Activated naive CD4-positive, alpha-beta T cell (primary cell): Measurements from ENCODE around the gene PRKAA2.
"Not testable (repeated sequence)": the region's sequence is repeated elsewhere in the genome, so short reads cannot be mapped to it uniquely, and the experiment has no call there.

Source experiments
- DNase-seq, 4 experiments: peaks; one replicate each; lab custom pipeline; 2025; lab: John Stamatoyannopoulos, UW

The PRKAA2 gene

GRCh38 chr1:56644919-56645676, at the start of gene PRKAA2:
Gene PRKAA2, plus strand, starts transcription at chr1:56645314. Its CDS starts 74 bp downstream, at chr1:56645388.
- DNase-seq: no peak

DNA sequence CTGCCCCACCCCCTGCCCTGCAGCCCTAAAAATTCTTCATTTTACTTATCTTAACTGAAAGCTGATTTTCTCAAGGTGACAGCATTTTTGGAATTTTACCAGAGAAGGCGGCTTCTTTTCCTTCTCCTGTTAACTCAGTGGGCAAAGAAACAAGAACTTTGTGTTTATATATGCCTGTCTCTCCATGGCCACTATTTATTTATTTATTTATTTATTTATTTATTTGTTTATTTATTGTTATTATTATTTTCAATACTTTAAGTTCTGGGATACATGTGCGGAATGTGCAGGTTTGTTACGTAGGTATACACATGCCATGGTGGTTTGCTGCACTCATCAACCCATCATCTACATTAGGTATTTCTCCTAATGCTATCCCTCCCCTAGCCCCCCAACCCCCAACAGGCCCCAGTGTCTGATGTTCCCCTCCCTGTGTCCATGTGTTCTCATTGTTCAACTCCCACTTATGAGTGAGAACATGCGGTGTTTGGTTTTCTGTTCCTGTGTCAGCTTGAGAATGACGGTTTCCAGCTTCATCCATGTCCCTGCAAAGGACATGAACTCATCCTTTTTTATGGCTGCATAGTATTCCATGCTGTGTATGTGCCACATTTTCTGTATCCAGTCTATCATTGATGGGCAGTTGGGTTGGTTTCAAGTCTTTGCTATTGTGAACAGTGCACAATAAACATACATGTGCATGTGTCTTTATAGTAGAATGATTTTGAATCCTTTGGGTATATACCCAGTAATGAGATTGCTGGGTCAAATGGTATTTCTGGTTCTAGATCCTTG, 49.5 kb upstream of the PRKAA2 start:
- not testable (repeated sequence) for DNase-seq

DNA sequence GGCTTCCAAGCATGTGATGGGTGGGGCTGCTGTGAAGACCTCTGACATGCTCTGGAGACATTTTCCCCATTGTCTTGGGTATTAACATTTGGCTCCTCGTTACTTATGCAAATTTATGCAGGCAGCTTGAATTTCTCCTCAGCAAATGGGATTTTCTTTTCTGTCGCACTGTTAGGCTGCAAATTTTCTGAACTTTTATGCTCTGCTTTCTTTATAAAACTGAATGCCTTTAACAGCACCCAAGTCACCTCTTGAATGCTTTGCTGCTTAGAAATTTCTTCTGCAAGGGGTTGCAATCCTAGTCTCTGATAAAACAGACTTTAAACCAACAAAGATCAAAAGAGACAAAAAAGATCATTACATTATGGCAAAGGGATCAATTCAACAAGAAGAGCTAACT, 35.0 kb upstream of the PRKAA2 start:
- not testable (repeated sequence) for DNase-seq

- not testable (repeated sequence) for DNase-seq
Observed at GRCh38 chr1:56610770-56611169, 34.3 kb upstream of the PRKAA2 start.

GRCh38 chr1:56617141-56617540, 28.0 kb upstream of the PRKAA2 start:
- DNase-seq: no peak

DNA sequence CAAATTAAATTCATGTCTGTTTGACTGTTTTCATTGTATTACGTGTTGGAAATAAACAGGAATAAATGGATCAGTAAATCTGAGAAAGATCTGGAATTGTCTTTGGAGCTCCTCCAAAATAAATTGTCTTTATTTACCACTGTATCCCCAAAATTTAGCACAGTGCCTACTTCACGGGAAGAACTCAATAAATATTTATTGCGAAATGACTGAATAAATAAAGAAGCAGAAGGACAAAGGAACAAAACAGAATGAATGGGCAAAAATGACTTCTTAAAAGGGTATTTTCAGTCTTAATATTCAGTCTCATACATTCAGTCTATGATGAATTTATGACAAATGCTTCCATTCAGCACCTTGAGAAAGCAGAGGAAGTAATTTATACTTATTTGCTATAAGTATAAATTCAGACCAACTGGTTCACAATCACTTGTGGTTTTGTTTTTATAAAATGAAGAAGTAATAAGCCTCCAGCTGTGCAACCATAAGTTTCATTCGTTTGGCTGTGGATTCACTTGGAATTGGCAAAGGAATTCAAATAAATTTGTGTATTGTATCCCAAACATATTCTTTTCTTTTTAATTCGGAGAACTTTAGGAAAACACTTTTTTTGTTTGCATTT, 19.2 kb upstream of the PRKAA2 start:
- DNase-seq: no peak

GRCh38 chr1:56626546-56626945, 18.6 kb upstream of the PRKAA2 start:
- DNase-seq: no peak

DNA sequence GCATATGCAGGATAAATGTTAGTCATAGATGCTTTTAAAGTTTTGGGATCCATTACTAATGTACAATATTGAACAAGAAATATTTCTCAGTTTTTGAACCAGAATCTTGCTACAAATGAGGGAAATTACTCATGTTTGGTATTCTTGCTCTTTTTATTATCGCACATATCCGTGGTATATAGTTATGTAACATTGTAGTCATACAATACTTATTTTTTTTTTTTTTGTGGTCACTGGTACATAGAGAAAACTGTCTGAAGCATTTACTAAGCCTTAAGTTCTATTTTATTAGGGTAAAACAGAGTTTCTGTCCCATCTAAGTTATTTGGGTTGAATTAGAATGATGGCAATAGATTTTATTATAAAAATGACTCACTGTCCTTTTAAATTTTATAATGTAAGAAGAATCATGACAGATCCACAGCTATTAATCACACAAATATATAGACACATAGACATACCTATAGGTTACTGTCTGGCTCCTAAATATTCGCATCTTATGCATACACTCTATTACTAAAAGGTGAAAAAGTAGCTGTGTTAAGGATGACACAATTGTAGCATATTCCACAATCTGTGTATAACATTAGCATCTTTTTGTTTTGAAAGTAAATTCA, 18.0 kb upstream of the PRKAA2 start:
- no peak for DNase-seq

- DNase-seq: no peak
Observed at GRCh38 chr1:56627636-56628039, 17.5 kb upstream of the PRKAA2 start.

- DNase-seq: no peak
Observed at GRCh38 chr1:56630786-56631185, 14.3 kb upstream of the PRKAA2 start.

DNA sequence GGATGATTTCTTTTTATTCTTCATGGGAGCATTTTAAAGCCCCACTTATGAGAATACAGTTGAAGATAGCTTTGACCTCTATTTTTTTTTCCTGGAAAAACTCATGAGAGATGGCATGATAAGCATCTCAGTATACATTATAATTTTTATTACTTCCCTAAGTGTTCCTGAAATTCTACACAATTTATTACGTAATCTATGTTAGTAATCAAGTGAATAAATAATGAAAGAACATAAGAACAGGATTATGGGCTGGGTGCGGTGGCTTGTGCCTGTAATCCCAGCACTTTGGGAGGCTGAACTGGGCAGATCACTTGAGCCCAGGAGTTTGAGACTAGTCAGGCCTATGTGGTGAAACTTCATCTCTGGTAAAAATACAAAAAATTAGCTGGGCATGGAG, 13.2 kb upstream of the PRKAA2 start:
- no peak for DNase-seq

DNA sequence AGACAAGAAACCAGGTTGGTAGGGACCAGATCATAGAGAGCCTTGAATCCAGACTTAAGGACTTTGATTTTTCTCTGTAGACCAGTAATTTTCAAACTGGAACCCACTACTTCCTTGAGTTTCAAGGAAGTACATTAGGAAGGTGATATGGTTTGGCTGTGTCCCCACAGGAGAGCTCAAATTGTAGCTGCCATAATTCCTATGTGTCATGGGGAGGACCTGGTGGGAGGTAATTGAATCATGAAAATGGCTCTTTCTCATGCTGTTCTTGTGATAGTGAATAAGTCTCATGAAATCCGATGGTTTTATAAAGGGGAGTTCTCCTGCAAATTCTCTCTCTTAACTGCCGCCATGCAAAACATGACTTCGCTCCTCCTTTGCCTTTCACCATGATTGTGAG, 10.1 kb upstream of the PRKAA2 start:
- DNase-seq: no peak

- no peak for DNase-seq
Observed at GRCh38 chr1:56638248-56638647, 6.9 kb upstream of the PRKAA2 start.

GRCh38 chr1:56639211-56639610, 5.9 kb upstream of the PRKAA2 start:
- no peak for DNase-seq

- no peak for DNase-seq
Observed at GRCh38 chr1:56643661-56644060, 1.5 kb upstream of the PRKAA2 start.

- DNase-seq: no peak
Observed at GRCh38 chr1:56644064-56644918, 823 bp upstream of the PRKAA2 start.

- DNase-seq: no peak
Observed at GRCh38 chr1:56645677-56646305, 677 bp downstream of the PRKAA2 start.

DNA sequence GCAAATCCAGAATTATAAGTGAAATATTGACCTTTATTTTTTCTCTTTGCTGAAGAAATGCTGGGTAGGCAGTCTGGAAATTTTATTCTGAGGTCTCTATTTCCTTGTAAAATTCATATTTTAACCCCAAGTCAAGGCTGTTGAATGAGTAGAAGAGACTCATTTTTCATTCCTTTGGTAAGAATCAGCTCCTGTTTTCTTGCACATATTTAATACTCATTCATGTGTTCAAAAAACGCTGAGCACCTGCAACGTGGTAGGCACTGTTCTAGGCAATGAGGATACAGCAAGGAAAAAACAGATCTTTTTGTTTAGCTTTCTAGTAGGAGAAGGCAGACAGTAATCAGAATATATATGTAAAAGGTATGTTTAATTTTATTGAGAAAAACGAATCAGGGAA, 1.5 kb downstream of the PRKAA2 start:
- DNase-seq: no peak

DNA sequence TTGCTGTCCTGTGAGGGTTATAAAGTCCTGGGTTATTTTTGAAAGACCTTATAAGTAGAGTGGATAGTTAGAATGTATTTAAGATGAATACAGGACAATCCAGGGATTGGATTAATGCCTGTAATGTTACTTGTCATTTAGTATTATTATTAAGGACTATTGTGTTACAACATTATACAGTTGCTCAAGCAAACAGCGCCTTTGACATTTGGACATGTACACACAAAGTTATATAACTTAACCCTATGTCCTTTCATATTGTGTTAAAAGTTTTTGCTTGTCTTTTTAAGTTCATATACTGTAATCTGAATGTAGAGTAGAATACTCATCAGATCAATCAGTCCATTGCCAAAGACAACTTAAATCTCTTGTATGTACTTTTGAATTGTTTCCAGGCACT, 2.0 kb downstream of the PRKAA2 start:
- no peak for DNase-seq

DNA sequence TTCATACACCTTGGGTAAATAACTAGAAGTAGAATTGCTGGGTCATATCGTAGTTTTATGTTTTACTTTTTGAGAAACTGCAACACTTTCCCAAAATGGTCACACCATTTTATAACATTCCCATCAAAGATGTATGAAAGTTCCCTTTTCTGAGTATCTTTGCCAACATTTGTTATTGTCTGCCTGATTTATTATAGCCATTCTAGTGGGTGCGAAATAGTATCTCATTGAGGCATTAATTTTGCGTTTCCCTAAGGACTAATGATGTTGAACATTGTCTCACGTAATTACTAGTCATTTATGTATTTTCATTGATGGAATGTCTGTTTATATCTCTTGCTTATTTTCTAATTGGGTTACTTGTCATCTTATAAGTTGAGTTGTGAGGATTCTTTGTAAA, 3.4 kb downstream of the PRKAA2 start:
- no peak for DNase-seq
